Colonic mucosa (tissue), 4 donors: ENCODE data around the gene ALDH1A1. TPM values are rescaled to one million over a fixed set of nuclear protein-coding genes. Genes with fewer than 3 reads are reported as not detected.

Experiments
- DNase-seq: peaks from one replicate; pipeline ENCODE4 v3.0.0-alpha.2; 2020
- H3K27ac ChIP-seq: fragments of 200-600 bp; one replicate; pipeline ENCODE4 v1.8.0; 2021
- H3K27me3 ChIP-seq: fragments of 200-600 bp; one replicate; pipeline ENCODE4 v1.8.0; 2021
- H3K36me3 ChIP-seq: fragments of 200-600 bp; one replicate; pipeline ENCODE4 v1.8.0; 2021
- H3K4me1 ChIP-seq: fragments of 200-600 bp; one replicate; pipeline ENCODE4 v1.8.0; 2021; ENCODE audit warnings: mild to moderate bottlenecking
- H3K4me3 ChIP-seq: fragments of 200-600 bp; one replicate; pipeline ENCODE4 v1.8.0; 2021
- H3K9ac ChIP-seq, 2 donors: one replicate each; pipeline ENCODE4 v1.7.0; 2013; ENCODE audit warnings: control low read depth in 2 of 2, low read depth in 2 of 2, low read length in 2 of 2
- H3K9me3 ChIP-seq: fragments of 200-600 bp; one replicate; pipeline ENCODE4 v1.8.0; 2021
- intact Hi-C: fragments of 100-400 bp; cut with DNase I; formaldehyde crosslinking; loops from one replicate; pipeline ENCODE4 v1.14.1; 2022
- total RNA-seq, 2 donors: library from RNA; stranded (reverse); fragmentation: NEBNext Ultra II Directional in 1 of 2; extraction: Animal tissue kit (Norgen Biotek cat#: 25700) in 1 of 2; gene quantifications; one replicate each; pipeline ENCODE4 v1.2.1, GENCODE V29; 2021
- TF ChIP-seq, protein P1 (sequence below): fragments of 200-600 bp; IDR thresholded peaks from one replicate; pipeline ENCODE4 v1.8.0; 2022; ENCODE audit warnings: antibody characterized with exemption, mild to moderate bottlenecking
- donor health status: healthy.
- donor health status: DM: no; HTN: no; CAD: no.
- donor health status: DM: no; HTN: no; CAD: no.

Gene ALDH1A1
- total RNA-seq, 2 donors from 2014 or later, result 61.3 to 102 TPM

DNA sequence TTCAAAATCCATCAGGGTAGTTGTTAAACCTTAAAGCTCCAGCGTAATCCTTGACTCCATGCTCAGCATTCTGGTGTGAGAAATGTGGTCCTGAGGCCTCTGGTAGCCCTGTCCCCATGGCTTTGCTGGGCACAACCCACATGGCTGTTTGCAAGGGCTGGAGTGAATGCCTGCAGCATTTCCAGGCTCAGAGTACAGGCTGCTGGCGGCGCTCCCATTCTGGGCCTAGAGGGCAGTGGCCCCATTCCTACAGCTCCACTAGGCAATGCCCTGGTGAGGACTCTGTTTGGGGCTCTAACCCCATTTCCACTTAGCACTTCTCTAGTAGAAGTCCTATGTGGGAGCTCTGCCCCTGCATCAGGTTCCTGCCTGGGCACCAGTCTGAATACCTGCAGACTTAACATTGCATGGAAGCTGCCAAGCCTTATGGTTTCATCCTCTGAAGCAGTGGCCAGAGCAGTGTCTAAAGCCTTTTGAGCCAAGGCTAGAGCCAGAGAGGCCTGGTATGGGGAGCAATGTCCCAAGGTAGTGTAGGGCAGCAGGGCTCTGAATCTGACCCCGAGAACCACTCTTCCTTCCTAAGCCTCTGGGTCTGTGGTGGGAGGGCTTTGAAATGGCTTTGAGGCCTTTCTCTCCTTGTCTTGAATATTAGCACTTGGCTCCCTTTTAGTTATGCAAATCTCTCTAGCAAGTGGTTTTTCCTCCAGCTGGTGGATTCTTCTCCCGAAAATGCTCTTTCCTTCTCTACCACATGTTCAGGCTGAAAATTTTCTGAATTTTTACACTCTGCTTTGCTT, 5.8 kb upstream of the ALDH1A1 start:
- intact Hi-C loops, result loop anchor here (10.0 kb wide), 1 partner anchor 84 kb away; no protein-coding TSS in a partner anchor
- Histone ChIP-seq H3K36me3 (no peaks in the 10 kb centered on the region), H3K9ac (no peak overlapping the region), H3K4me1 (peaks cover 13% of the 10 kb centered on the region), H3K9me3 (no peaks in the 10 kb centered on the region), H3K27me3 (no peaks in the 10 kb centered on the region), H3K4me3 (no peak overlapping the region), H3K27ac (no peak overlapping the region)
- TF ChIP-seq, protein P1, sequence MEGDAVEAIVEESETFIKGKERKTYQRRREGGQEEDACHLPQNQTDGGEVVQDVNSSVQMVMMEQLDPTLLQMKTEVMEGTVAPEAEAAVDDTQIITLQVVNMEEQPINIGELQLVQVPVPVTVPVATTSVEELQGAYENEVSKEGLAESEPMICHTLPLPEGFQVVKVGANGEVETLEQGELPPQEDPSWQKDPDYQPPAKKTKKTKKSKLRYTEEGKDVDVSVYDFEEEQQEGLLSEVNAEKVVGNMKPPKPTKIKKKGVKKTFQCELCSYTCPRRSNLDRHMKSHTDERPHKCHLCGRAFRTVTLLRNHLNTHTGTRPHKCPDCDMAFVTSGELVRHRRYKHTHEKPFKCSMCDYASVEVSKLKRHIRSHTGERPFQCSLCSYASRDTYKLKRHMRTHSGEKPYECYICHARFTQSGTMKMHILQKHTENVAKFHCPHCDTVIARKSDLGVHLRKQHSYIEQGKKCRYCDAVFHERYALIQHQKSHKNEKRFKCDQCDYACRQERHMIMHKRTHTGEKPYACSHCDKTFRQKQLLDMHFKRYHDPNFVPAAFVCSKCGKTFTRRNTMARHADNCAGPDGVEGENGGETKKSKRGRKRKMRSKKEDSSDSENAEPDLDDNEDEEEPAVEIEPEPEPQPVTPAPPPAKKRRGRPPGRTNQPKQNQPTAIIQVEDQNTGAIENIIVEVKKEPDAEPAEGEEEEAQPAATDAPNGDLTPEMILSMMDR, result no peak
- no peak for DNase-seq

DNA sequence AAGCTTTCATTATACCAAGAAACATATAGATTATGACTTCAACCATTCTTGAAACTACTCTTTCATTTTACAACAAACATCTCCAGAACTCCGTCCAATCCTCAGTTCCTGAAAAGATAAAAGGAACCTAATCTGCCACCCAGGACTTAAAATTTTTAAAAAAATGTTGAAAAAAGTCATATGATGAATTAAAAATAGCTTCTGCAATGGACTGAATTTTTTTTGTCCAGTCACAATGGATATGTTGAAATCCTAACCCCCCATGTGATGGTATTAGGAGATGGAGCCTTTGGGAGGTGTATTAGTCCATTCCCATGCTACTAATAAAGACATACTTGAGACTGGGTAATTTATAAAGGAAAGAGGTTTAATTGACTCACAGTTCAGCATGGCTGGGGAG, 2.7 kb upstream of the ALDH1A1 start:
- no peak overlapping the region for H3K4me3 ChIP-seq
- no peaks in the 10 kb centered on the region for H3K9me3 ChIP-seq
- peaks cover 15% of the 10 kb centered on the region for H3K4me1 ChIP-seq
- H3K36me3 ChIP-seq, result no peaks in the 10 kb centered on the region
- H3K27ac ChIP-seq, result no peak overlapping the region
- no peaks in the 10 kb centered on the region for H3K27me3 ChIP-seq
- TF ChIP-seq, protein P1, result no peak
- no peak for DNase-seq
- intact Hi-C loops, result loop anchor here (10.0 kb wide), 1 partner anchor 81 kb away; no protein-coding TSS in a partner anchor
- no peak overlapping the region for H3K9ac ChIP-seq

DNA sequence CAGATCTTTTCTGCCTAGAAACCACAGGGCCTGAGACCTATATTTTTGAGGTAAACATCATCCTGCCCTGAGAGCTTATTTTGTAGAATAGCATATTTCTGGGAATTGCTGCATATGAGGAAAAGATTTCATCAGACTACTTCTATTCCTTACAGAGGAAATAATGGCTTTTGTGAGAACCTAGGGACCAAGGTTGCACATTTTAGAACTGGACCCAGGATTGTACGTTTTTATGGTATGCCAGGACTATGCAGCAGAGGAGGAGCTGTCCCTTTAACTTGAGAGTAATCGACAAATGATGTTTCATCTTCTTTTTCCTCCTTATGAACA, 2.2 kb upstream of the ALDH1A1 start:
- Histone ChIP-seq H3K4me1 (peaks cover 15% of the 10 kb centered on the region), H3K9ac (peak overlapping the region in 1 of 2 donors; percentile 23), H3K27ac (peak overlapping the region; percentile 8), H3K4me3 (no peak overlapping the region), H3K9me3 (no peaks in the 10 kb centered on the region), H3K27me3 (no peaks in the 10 kb centered on the region), H3K36me3 (no peaks in the 10 kb centered on the region)
- TF ChIP-seq, protein P1, result no peak
- intact Hi-C loops, result loop anchor here (10.0 kb wide), 1 partner anchor 80 kb away; no protein-coding TSS in a partner anchor
- DNase-seq, result no peak

DNA sequence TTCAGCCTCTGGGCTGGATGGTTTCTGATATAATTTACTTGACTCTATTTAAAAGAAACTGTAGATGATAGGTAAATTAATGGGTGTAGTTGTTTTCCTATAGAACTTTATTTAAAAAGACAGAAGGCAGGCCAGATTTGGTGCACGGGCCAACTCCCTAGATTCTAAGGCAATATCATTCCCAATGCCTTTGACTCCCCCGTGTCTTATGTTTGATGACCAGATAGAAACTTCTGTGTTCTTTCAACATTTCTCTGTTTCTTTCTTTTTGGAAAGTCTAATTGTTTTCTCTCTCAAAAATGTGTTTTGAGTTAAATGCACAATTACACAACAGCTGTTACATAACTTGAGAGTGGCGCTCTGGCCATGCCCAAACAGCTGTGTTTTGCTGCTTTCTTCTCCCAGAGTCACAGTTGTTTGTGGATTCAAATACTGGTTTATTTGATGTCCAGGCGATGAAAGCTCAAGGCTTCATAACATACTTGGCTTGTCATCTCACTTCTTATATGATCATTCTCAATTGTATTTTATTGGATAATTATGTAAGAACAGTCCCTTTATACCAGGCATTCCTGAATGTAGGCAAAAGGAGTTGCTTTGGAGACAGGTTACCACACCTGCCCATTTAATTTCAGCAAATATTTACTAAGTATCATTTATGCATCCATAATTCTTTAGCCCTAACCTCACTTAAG, 1.7 kb upstream of the ALDH1A1 start:
- Histone ChIP-seq H3K9me3 (no peaks in the 10 kb centered on the region), H3K27ac (peak overlapping the region; percentile 8), H3K36me3 (no peaks in the 10 kb centered on the region), H3K4me3 (no peak overlapping the region), H3K27me3 (no peaks in the 10 kb centered on the region), H3K9ac (peak overlapping the region in 1 of 2 donors; percentile 23), H3K4me1 (peaks cover 15% of the 10 kb centered on the region)
- DNase-seq, result peak; percentile 42
- TF ChIP-seq, protein P1, result no peak
- intact Hi-C loops, result loop anchor here (10.0 kb wide), 1 partner anchor 80 kb away; no protein-coding TSS in a partner anchor

DNA sequence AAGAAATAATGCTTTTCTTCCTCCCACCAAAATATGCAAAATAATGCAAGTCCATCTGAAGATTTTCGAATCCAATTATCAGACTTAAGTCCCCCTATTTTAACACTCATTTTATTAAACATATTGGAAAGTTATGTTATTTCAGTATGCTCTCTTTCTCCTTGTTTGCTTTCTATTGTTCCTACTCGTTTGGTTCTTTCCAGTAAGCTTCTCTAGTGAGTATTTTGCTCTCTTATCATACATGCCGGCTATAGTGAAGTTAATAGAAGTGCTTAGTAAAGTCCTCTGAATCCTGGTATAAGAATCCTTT, 517 bp downstream of the ALDH1A1 start:
- Histone ChIP-seq H3K36me3 (no peaks in the 10 kb centered on the region), H3K4me3 (peak overlapping the region; percentile 22), H3K4me1 (peaks cover 15% of the 10 kb centered on the region), H3K27ac (peak overlapping the region; percentile 39), H3K27me3 (no peaks in the 10 kb centered on the region), H3K9ac (peak overlapping the region in 1 of 2 donors; percentile 74), H3K9me3 (no peaks in the 10 kb centered on the region)
- intact Hi-C loops, result loop anchor here (10.0 kb wide), 1 partner anchor 78 kb away; no protein-coding TSS in a partner anchor
- no peak for DNase-seq
- TF ChIP-seq, protein P1, result no peak
